NOMO-1 treated with DMSO at 0.1 percent for 48 hours (cell line): ENCODE data around the gene SHISA6.

Experiments
- DNase-seq: peaks from one replicate; lab custom pipeline; 2025; ENCODE audit not compliant: unreplicated experiment; lab: John Stamatoyannopoulos, UW

SHISA6 gene

GRCh38 chr17:11240841-11241610 lies at the start of gene SHISA6:
Gene SHISA6 (plus strand): TSS chr17:11241213.
- DNase-seq = no peak

- DNase-seq = no peak
Measured at GRCh38 chr17:11195801-11196200, 45.2 kb upstream of the SHISA6 start.

GRCh38 chr17:11204991-11205390 lies 36.0 kb upstream of the SHISA6 start:
- DNase-seq = no peak

GRCh38 chr17:11205659-11206058 lies 35.4 kb upstream of the SHISA6 start:
- no peak for DNase-seq

- DNase-seq = no peak
Measured at GRCh38 chr17:11209906-11210305, 31.1 kb upstream of the SHISA6 start.

- DNase-seq = no peak
Measured at GRCh38 chr17:11212792-11213191, 28.2 kb upstream of the SHISA6 start.

GRCh38 chr17:11216976-11217375 lies 24.0 kb upstream of the SHISA6 start:
- no peak for DNase-seq

GRCh38 chr17:11221196-11221595 lies 19.8 kb upstream of the SHISA6 start:
- DNase-seq = no peak

GRCh38 chr17:11221721-11222120 lies 19.3 kb upstream of the SHISA6 start:
- DNase-seq = no peak

GRCh38 chr17:11238705-11239104 lies 2.3 kb upstream of the SHISA6 start:
- DNase-seq = no peak

GRCh38 chr17:11239379-11239970 lies 1.5 kb upstream of the SHISA6 start:
- no peak for DNase-seq

GRCh38 chr17:11240041-11240840 lies 772 bp upstream of the SHISA6 start:
- no peak for DNase-seq

- no peak for DNase-seq
Measured at GRCh38 chr17:11241611-11242226, 706 bp downstream of the SHISA6 start.

GRCh38 chr17:11242411-11242810 lies 1.4 kb downstream of the SHISA6 start:
- no peak for DNase-seq

- DNase-seq = no peak
Measured at GRCh38 chr17:11244776-11245175, 3.8 kb downstream of the SHISA6 start.

GRCh38 chr17:11245187-11245586 lies 4.2 kb downstream of the SHISA6 start:
- no peak for DNase-seq

GRCh38 chr17:11245791-11246190 lies 4.8 kb downstream of the SHISA6 start:
- DNase-seq = no peak

- DNase-seq = no peak
Measured at GRCh38 chr17:11250161-11250560, 9.1 kb downstream of the SHISA6 start.

- no peak for DNase-seq
Measured at GRCh38 chr17:11251561-11252107, 10.6 kb downstream of the SHISA6 start.

GRCh38 chr17:11252146-11252545 lies 11.1 kb downstream of the SHISA6 start:
- no peak for DNase-seq

- no peak for DNase-seq
Measured at GRCh38 chr17:11256877-11257276, 15.9 kb downstream of the SHISA6 start.
